Stimulated activated CD4-positive, alpha-beta T cell treated with anti-CD3 and anti-CD28 coated beads, TNF-alpha, amount 100 ng/mL, for 48 hours (primary cell): ENCODE measurements around the gene VPS4B.
"Not testable (repeated sequence)": the region's sequence is repeated elsewhere in the genome, so short reads cannot be mapped to it uniquely, and the experiment has no call there.

Experiments
- DNase-seq, 3 donors: peaks; one replicate each; pipeline ENCODE4 v3.0.0-alpha.2; 2020; ENCODE audit warnings: low read depth in 3 of 3

Gene VPS4B

DNA sequence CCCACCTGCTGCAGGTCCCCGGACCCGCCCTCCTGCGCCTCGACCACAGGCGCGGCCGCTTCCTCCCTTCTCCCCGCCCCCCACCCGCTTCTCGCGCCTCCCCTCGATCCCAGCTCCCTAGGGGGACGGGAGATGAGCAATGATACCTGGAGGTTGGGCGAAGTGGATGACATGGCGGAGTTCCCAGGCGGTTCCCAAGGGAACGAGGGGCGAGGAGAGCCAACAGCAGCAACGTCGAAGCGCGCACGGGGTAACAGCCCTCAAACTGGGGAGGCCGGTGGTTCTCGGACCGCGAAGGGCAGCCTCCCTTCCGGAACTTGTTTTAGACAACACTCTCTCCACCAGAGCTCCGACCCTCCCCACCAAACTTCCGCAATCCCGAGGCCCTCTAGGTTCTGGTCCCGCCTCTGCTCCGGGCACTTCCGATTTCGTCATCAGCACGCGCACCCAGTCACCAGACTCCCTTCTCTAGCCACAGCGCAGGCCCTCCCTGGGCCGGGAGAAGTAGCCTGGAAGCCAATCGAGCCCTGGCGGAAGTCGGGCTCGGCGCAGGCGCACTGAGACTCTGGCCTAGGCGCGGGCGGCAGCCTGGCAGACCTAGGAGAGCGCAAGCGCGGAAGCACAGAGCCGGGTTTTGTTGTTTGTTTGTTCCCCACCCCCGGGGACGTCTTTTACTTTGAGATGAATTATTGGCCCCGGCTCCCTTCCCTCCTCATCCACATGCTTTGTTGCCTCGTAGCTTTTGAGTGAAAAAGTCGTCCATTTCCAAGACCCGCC, at the start of gene VPS4B:
VPS4B (minus strand) TSS at position 390 of the 777 bp plus-strand sequence; CDS start at position 173, 217 bp downstream.
- peak; percentile 96 to 99 (median 99) for DNase-seq

DNA sequence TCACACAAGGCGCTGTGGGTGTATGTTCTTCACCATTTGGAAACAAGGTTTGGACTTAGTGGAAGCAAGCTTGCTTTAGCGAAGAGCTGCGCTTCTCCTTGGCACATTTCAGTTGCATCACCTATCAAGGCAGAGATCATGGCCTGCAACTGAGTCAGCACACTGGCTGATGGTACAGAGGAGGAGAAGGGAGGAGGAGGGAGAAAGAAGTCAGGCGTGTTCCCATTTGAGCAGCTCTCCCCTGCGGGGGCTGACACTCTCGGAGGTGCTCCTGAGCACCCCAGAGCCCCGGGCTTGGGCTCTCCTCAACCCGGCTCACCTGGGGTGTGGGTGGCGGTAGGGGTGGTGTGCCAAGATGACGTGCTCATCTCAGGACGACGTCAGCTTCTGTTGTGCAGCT, 48.5 kb upstream of the VPS4B start:
- DNase-seq: no peak

DNA sequence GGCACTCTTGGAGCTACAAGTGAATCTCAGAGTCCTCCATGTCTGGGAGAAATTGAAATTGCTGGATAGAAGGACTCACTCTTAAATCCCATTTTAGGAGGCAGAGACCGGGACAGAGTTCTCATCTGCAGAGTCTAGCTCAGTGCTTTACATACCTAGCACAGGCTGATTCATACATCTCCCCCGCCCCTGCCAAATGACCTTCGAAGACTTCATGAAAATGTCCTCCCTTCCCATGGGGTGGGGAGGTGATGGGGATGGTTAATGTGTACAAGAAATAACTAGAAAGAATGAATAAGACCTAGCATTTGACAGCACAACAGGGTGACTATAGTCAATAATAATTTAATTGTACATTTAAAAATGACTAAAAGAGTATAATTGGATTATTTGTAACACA, 46.3 kb upstream of the VPS4B start:
- no peak for DNase-seq

DNA sequence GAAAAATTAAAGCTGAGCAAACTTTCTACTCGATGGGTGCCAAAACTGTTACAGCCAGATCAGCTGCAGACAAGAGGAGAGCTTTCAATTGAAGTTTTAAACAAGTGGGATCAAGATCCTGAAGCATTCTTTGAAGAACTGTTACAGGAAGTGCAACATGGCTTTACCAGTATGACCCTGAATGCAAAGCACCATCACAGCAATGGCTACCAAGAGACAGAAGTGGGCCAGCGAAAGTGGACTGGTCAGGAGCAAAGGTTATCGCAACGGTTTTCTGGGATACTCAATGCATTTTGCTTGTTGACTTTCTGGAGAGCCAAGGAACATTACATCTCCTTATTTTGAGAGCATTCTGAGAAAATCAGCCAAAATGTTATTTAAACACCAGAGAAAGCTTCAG, 45.4 kb upstream of the VPS4B start:
- DNase-seq: no peak

DNA sequence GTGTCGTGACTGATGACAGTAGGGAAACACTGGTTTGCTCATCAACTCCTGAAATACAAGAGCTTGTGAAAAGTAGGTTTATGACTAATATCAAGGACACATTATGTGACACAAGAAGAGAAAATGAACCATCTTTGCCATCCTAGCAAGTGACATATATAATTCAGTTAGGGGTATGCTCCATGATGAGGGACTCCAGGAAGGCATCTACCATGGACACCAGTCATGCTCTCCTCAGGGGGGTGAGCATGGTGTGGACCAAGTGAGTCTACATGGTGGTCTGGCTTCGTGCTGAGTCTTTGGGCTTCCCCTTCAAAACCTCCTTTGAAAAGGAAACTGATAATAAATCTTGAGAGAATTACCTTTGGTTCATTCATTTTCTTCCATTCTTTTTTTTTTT, 42.8 kb upstream of the VPS4B start:
- no peak for DNase-seq

DNA sequence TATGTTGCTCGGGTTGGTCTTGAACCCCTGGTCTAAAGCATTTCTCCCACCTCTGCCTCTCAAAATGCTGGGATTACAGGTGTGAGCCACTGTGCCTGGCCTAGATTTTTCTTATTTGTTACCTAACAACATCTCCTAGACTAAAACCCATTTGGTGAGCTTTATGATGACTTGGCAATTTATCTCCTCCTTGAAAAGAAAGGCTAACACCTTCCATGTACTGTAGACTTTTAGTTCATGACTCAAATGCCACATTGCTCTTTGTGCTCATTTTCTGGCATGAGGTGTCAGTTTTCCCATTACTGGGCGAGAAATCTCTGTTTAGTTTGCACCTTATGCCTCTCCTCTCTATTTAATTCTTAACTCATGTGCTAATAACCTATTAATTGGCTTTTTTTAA, 42.2 kb upstream of the VPS4B start:
- no peak for DNase-seq

DNA sequence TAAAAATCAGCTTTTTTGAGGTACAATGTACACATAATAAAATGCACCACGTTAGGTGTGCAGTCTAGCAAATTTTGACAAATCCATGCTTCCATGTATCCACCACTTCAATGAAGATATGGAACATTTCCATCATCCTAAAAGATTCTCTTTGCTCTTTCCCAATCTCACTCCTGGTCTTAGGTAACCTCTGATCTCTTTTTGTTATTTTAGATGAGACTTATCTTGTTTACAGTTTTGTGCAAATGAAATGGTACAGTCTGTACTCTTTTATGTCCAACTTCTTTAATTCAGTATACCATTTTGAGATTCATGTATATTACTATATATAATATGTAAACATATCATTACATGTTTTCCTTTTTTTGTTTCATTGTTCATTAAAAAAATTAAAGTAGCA, 38.1 kb upstream of the VPS4B start:
- DNase-seq: no peak

DNA sequence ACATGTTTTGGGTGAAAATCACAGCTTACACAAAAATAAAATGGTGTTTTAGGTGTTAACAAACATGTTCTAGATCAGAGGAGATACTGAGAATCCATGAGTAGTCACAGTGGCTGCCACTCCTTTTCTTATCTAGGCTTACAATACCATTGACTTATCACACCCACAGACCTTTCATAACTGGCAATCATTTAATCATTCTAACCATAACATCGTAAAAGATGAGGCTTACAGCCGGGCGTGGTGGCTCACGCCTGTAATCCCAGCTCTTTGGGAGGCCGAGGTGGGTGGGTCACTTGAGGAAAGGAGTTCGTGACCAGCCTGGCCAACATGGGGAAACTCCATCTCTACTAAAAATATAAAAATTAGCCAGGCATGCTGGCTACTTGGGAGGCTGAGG, 35.7 kb upstream of the VPS4B start:
- no peak for DNase-seq

DNA sequence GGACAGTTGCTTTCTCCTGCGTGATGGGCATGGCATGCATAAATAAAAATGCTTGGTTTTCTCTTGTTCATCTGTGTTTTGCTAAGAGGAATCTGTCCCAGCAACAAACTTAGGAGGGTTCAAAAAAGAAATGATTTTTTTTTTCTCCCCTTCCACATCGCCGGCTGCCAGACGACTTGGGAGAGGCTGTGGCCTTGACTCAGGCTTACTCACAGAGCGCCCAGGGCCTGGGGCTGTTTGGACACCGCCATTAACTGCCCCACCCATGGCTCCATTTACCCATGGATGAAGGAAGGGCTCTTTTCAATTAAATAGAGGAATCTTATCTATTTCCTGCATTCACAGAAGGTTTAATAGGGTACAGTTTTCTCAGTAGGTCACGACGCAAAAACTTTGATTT, 32.2 kb upstream of the VPS4B start:
- DNase-seq: no peak

DNA sequence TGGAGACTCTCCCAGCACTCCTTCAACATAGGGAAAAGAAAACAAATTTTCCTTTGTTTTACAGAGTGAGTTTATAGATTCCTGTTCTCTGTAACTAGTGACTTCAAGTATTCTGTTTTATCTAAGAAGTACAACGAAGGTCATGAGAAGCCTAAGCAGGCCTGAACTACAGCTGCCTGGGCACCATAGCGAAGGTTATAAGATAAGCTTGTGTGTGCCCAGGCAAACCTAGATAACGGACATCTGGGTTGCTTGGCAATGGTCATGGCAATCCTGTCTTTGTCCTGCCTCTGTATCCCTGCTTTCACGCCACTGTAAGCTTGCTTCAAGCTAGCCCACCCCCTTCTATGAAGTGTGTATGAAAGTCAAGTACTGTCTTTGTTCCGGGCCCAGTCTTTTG, 30.5 kb upstream of the VPS4B start:
- DNase-seq: not testable (repeated sequence)

DNA sequence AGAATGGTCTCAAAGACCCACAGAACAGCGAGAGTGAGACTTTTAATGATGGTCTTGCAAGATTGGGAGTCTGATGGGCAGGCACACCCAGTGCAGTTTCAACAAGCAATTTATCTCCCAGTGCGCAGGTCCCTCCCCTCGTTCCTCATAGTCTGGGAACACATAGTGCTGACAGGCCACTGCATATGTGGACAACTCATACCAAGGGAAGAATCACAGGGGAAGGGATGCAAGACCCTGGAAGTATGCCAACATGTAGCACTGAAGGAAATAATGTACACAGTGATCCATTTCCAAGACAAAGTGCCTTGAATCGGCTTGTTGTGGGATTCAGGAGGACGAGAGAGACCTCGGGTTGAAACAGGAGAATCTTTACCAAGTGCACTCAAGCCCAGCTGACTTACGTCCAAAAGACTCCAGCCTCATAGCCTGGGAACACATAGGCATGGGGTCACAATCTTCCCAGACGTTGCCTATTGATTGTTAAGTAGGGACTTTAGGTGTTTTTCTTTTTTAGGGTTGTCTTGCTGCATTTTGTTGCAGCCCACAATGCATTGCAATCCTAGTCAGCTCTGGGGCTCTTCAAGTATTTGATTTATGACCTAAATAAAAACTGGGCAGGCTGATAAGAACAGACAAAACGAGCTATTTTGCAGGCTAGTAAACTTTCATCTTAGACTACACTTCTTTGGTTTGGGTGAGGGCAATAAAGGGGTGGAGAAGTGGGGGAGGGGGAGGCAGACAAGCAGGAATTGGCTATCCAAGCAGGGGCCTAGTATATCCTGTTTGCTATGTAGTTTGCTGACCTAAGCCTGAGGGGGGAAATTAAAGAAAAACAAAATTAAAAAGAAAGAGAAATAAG, 29.8 kb upstream of the VPS4B start:
- no peak for DNase-seq

DNA sequence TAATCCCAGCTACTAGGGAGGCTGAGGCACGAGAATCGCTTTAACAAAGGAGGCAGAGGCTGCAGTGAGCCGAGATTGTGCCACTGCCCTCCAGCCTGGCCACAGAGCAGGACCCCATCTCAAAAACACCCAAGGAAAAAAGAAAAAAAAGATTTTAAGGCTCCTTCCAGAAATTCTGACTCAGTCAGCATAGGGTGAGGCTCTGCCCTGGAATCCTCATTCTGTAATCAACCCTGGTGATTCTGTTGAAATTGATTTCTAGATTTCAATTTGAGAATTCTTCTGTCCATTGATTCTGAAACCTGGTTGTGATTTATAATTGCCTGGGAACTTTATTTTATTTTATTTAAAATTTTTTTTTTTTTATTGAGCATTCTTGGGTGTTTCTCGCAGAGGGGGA, 27.1 kb upstream of the VPS4B start:
- no peak for DNase-seq

DNA sequence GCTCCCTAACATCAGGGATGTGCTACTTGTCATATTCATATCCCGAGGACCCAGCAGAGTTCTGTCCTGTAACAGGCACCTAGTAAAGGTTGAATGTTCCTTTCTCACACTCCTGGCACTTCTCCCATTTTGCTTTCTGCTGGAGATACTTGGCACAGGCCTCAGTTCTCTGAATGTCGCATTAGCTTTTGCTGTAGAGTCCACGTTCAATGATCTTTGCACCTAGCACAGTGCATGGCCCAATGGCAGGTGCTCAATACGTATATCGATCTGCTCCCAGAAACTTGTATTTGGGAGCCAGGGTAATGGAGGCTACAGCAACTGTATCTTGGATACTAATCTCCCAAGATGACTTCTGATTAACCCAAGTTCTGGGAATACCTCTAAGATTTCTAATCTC, 24.8 kb upstream of the VPS4B start:
- DNase-seq: no peak

DNA sequence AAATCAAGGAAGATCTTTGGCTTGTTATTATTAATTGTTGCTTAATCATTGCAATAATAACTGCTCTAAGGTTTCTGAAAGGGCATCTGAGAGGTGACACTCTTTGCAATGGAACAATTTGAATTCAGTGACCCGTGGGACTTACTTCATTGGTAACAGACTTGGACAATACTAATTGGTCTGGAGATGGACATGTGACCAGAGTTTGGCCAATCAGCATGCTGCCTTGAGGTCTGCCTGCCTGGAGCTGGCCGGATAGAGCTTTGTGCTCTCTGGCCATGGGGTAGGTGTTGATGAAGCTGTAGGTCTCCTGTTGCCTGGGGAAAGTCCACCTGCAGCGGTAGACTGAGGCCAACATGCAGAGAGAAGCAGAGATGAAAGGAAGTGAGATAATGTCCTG, 24.0 kb upstream of the VPS4B start:
- DNase-seq: no peak

DNA sequence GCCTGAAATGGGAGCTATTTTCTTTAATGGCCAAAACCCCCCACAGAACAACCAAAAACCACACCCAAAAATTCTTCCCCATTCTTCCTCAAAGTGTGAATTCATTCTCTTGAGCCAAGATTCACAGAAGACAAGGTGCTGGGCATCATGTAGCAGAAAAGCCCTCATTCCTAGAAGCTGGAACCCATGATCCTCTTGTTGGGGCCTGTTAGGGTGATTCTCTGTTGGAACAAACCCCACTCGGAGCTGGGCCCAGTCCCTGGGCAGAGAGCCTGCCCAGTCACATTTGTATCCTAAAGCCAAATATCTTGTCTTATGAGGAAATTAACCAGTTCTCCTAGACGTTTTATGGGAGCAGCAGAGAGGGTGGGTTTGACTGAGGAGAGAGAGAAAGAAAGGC, 22.8 kb upstream of the VPS4B start:
- DNase-seq: no peak

DNA sequence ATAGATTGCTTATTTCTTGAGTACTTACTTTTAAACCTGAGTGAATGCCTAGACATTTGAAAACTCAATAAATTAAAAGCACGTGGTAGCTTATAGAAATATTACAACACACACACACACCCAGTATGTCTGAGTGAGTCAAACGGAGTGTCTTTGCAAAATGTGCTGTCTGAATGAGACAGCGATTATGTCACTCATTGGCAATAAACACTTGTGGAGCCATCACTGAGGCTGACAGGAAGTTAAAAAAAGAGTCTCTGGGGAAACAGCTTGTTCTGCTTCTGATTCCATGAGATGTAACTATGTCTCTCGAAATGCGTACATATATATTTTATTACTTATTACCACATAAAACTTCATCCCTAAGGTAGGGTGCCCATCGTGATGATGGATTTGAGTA, 22.3 kb upstream of the VPS4B start:
- DNase-seq: no peak

DNA sequence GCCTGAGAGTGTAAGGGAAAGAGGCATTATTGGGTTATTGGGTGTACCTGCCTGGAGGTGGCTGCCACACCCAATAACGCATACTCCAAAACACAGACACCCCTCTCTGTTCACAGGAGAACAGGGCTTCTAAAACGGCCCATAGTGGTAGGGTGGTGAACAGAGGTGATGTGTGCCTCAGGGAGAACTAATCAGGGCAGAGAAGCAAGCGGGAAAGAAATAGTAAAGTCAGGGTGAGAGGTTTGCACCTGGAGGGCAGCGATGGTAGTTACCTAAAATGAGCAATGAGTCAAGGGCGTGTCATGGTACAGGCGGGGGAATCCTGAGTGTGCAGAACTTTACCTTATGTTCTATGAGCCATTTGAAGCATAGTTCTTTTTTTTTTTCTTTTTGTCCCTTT, 21.6 kb upstream of the VPS4B start:
- no peak for DNase-seq

DNA sequence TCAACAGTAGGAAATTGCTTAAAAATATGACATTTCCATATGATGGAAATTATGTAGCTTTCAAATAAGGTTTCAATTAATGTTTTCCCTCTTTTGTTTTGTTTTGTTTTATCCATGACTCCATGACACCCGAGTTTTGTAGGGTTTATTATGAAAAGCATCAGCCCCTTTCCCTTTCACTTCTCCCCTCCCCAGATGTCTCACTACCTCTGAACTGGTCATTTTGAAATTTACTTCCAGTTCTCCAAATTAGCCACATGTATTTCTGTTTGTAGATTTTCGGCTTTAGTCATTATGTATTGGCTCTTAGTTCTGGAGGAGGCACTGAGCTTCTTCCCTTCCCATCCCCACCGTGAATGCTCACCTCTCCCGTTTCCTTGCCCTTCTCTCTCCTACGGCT, 18.6 kb upstream of the VPS4B start:
- DNase-seq: no peak

DNA sequence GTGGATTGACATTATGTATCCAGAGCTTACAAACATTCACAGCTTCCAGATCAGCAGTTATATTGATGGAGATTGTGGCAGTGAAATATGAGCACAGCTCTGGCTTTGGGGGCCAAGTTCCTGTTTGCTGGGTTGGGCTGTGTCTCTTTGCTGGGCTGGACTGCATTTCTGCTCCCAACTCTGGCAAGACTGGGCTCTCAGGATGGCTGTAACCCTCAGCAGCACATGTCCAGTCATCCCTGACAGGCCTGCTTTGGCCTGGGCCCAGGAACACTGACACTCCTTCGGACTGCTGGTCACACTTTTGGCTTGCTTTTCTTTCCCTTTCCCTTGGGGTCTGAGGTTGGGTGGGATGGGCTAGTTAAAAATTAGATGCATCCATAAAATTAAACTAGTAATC, 17.9 kb upstream of the VPS4B start:
- no peak for DNase-seq

DNA sequence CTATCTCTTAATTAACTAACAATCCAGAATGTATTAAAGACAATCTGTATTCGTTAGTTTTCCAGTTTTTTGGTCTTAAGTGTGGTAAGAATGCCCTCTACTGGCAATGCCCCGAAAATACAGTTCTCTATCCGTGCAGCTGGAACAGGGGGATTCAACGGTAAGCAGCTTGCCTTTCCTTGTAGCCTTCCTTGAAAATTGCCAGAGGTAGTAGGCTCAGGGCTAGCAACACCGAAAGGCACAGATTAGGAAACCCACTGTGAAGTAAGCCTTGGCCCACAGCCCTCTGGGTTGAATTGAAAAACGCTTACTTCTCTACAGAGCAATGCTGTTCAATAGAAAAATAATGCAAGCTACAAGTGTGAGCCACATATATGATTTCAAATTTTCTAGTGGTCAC, 17.1 kb upstream of the VPS4B start:
- DNase-seq: peak in 1 of 3 donors; percentile 18

DNA sequence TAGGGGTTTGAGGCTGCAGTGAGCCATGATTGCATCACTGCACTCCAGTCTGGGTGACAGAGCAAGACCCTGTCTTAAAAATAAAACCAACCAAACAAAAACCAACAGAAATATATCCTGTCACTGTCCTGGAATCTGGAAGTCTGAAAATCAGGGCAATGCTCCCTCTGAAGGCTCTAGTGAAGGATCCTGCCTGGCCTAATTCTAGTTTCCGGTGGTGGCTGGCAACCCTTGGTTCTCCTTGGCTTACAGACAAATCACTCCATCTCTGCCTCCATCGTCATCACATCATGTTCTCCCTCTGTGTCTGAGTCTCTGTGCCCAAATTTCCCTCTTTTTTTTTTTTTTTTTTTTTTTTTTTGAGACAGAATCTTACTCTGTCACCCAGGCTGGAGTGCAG, 15.9 kb upstream of the VPS4B start:
- DNase-seq: no peak

DNA sequence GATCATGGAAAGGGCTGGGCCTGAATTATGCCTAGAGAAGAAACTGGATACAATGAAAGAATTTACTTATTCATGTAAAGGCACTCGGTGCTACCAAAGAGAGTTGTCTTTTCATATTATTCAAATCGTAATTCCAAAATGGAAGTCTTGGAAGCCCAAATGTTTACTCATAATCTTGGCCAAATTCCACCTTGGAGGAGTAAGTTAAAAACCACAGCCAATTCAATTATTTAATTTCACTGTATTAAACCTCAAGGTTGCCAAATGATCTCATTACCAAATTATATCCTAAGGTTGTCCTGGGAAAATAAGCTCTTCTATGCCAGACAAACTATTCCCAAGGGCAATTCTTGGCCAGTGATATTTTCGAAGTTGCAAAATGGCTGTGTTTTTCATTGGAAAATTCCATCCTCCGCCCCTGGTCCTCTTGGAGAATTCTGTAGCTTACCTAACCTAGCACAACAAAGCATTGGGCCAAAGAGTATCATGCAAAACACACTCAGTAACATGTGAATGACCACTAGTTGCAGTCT, 11.1 kb upstream of the VPS4B start:
- no peak for DNase-seq

DNA sequence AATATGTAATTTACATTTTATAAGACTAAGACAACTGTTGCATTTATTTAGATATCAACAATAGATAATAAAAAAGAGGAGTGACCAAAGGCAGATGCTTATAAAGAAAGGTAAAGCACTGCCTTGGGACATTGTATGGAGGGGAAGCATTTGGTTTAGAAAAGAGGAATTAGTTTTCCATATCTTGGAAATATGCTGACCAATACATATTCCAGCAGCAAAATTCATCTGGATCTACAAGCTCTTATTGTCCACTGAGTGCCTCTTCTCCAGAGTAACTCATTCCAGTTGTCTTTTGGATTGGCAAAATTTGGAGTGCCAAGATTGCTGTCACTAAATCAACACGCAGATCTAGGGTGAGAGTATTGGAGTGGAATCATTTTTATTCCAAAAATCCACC, 8.9 kb upstream of the VPS4B start:
- no peak for DNase-seq
